GM19467 (cell line): ENCODE results near the gene RBM47.

Source experiments
- ATAC-seq: cut with Tn5 transposase; IDR thresholded peaks from one replicate; pipeline ENCODE4 v1.9.1; 2021; ENCODE audit warnings: mild to moderate bottlenecking, moderate library complexity; ENCODE audit not compliant: unreplicated experiment

The RBM47 gene

GRCh38 chr4:40592034-40592433, 37.6 kb downstream of the RBM47 start:
- no peak for ATAC-seq

GRCh38 chr4:40587826-40588225, 41.8 kb downstream of the RBM47 start:
- no peak for ATAC-seq

- ATAC-seq, result no peak
These were observed 42.3 kb downstream of the RBM47 start for GRCh38 chr4:40587351-40587750.

GRCh38 chr4:40586729-40587128, 42.9 kb downstream of the RBM47 start:
- ATAC-seq, result no peak

- ATAC-seq, result no peak
These were observed 43.6 kb downstream of the RBM47 start for GRCh38 chr4:40586034-40586433.

GRCh38 chr4:40585201-40585799, 44.4 kb downstream of the RBM47 start:
- ATAC-seq, result no peak

GRCh38 chr4:40584517-40585141, 45.0 kb downstream of the RBM47 start:
- ATAC-seq, result no peak

- no peak for ATAC-seq
These were observed 45.7 kb downstream of the RBM47 start for GRCh38 chr4:40583850-40584439.

- ATAC-seq, result no peak
These were observed 47.3 kb downstream of the RBM47 start for GRCh38 chr4:40582413-40582812.

GRCh38 chr4:40581254-40582140, 48.2 kb downstream of the RBM47 start:
- no peak for ATAC-seq

- no peak for ATAC-seq
These were observed 49.7 kb downstream of the RBM47 start for GRCh38 chr4:40579983-40580382.

GRCh38 chr4:40577588-40578253, 51.9 kb downstream of the RBM47 start:
- no peak for ATAC-seq

GRCh38 chr4:40576651-40577480, 52.8 kb downstream of the RBM47 start:
- peak; percentile 59 for ATAC-seq

GRCh38 chr4:40575846-40576245, 53.8 kb downstream of the RBM47 start:
- ATAC-seq, result no peak

GRCh38 chr4:40573593-40574311, 55.9 kb downstream of the RBM47 start:
- no peak for ATAC-seq

GRCh38 chr4:40572692-40573310, 56.9 kb downstream of the RBM47 start:
- ATAC-seq, result no peak

- ATAC-seq, result no peak
These were observed 58.5 kb downstream of the RBM47 start for GRCh38 chr4:40571208-40571607.

- no peak for ATAC-seq
These were observed 59.2 kb downstream of the RBM47 start for GRCh38 chr4:40570348-40571077.
